SK-N-MC (cell line): ENCODE data around the gene SNX11.

ENCODE experiments used
- EZH2 ChIP-seq: fragments of 200-600 bp; sonication (generic); IDR thresholded peaks from one replicate; pipeline ENCODE4 v1.6.1; 2017; ENCODE audit warnings: antibody characterized with exemption
- POLR2AphosphoS5 ChIP-seq: IDR thresholded peaks from 2 replicates; pipeline ENCODE4 v1.6.1; 2012; ENCODE audit warnings: mild to moderate bottlenecking, low read depth, low read length, borderline replicate concordance

DNA sequence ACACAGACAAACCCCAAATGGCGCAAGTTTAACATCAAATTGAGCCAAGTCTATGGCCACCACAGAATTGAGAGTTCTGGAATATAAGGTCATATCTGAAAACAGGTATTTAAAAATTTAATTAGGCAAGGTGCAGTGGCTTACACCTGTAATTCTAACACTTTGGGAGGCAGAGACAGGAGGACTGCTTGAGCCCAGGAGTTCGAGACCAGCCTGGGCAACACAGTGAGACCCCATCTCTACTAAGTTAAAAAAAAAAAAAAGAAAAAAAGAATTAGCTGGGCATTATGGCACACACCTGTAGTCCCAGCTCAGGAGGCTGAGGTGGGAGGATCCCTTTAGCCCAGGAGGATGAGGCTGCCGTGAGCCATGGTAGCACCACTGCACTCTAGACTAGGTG lies 40.3 kb upstream of the SNX11 start:
- no peak for TF ChIP-seq EZH2
- TF ChIP-seq POLR2AphosphoS5: no peak
